T-helper 1 cell treated with Interleukin-12 subunit alpha and Interleukin-12 subunit beta and Interleukin-4 antibody, amounts not matched to agents 30 μg/mL and 1 μg/mL, for 36 hours (primary cell): ENCODE results near the gene INPP5E.
A peak's percentile ranks its signal among the peaks of the same experiment; 100 is the strongest.

Experiments
- H3K27ac Mint-ChIP-seq: one replicate; pipeline ENCODE4 v1.8.0; 2021; ENCODE audit warnings: mild to moderate bottlenecking, mixed read lengths
- H3K27me3 Mint-ChIP-seq: one replicate; pipeline ENCODE4 v1.8.0; 2021; ENCODE audit warnings: low read depth, mixed read lengths
- H3K36me3 Mint-ChIP-seq: one replicate; pipeline ENCODE4 v1.8.0; 2021; ENCODE audit warnings: low read depth, mixed read lengths
- H3K4me1 Mint-ChIP-seq: one replicate; pipeline ENCODE4 v1.8.0; 2021; ENCODE audit warnings: low read depth, mixed read lengths
- H3K4me3 Mint-ChIP-seq: one replicate; pipeline ENCODE4 v1.8.0; 2021; ENCODE audit warnings: mild to moderate bottlenecking, moderate library complexity, mixed read lengths
- H3K9me3 Mint-ChIP-seq: one replicate; pipeline ENCODE4 v1.8.0; 2021; ENCODE audit warnings: mixed read lengths

INPP5E gene

GRCh38 chr9:136385015-136385414 is 54.6 kb downstream of the INPP5E start:
- H3K27me3 Mint-ChIP-seq, result no peaks in the 10 kb centered on the region

GRCh38 chr9:136383436-136383835 is 56.2 kb downstream of the INPP5E start:
- no peak overlapping the region for H3K27ac Mint-ChIP-seq
- H3K27me3 Mint-ChIP-seq, result no peaks in the 10 kb centered on the region
- H3K4me3 Mint-ChIP-seq, result no peak overlapping the region
- peaks cover 22% of the 10 kb centered on the region for H3K4me1 Mint-ChIP-seq
- H3K9me3 Mint-ChIP-seq, result no peaks in the 10 kb centered on the region
- peaks cover 35% of the 10 kb centered on the region for H3K36me3 Mint-ChIP-seq

More at GRCh38 chr9:136385015-136385414, 54.6 kb downstream of the INPP5E start:
- Mint-ChIP-seq H3K27ac (peak overlapping the region; percentile 0), H3K4me3 (peak overlapping the region; percentile 0), H3K36me3 (peaks cover 41% of the 10 kb centered on the region), H3K9me3 (no peaks in the 10 kb centered on the region), H3K4me1 (peaks cover 24% of the 10 kb centered on the region)

GRCh38 chr9:136381966-136382513 is 57.6 kb downstream of the INPP5E start:
- Mint-ChIP-seq H3K36me3 (peaks cover 27% of the 10 kb centered on the region), H3K27ac (no peak overlapping the region), H3K4me1 (peaks cover 21% of the 10 kb centered on the region), H3K27me3 (no peaks in the 10 kb centered on the region), H3K9me3 (no peaks in the 10 kb centered on the region), H3K4me3 (no peak overlapping the region)

GRCh38 chr9:136381311-136381710 is 58.3 kb downstream of the INPP5E start:
- Mint-ChIP-seq H3K36me3 (peaks cover 23% of the 10 kb centered on the region), H3K4me3 (no peak overlapping the region)

GRCh38 chr9:136380381-136380780 is 59.3 kb downstream of the INPP5E start:
- Mint-ChIP-seq H3K36me3 (peaks cover 15% of the 10 kb centered on the region), H3K9me3 (no peaks in the 10 kb centered on the region), H3K27ac (no peak overlapping the region), H3K4me1 (peaks cover 13% of the 10 kb centered on the region), H3K4me3 (no peak overlapping the region), H3K27me3 (no peaks in the 10 kb centered on the region)

More at GRCh38 chr9:136381311-136381710, 58.3 kb downstream of the INPP5E start:
- H3K9me3 Mint-ChIP-seq, result no peaks in the 10 kb centered on the region
- H3K27me3 Mint-ChIP-seq, result no peaks in the 10 kb centered on the region
- no peak overlapping the region for H3K27ac Mint-ChIP-seq
- peaks cover 21% of the 10 kb centered on the region for H3K4me1 Mint-ChIP-seq

DNA sequence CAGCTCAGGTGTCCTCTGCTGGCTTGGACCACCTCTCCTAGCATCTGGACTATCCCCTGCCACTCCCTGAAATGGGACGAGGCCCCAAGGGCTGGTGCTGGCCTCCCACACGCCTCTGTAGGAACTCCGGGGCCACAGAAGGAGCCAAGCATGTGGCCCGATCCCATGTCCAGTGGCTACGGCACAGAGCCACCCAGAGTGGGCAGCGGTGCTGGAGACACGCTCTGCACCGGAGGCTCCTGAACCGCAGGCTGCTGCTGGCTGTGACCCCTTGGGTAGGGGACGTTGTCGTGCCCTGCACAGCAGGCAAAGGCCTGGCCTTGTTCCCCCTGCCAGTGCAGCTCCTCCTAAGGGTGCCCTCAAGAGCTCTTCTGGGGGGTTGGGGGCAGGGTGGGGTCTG is 59.8 kb downstream of the INPP5E start:
- Mint-ChIP-seq H3K9me3 (no peaks in the 10 kb centered on the region), H3K4me3 (no peak overlapping the region), H3K36me3 (peaks cover 12% of the 10 kb centered on the region), H3K4me1 (peaks cover 8% of the 10 kb centered on the region), H3K27ac (no peak overlapping the region), H3K27me3 (no peaks in the 10 kb centered on the region)

DNA sequence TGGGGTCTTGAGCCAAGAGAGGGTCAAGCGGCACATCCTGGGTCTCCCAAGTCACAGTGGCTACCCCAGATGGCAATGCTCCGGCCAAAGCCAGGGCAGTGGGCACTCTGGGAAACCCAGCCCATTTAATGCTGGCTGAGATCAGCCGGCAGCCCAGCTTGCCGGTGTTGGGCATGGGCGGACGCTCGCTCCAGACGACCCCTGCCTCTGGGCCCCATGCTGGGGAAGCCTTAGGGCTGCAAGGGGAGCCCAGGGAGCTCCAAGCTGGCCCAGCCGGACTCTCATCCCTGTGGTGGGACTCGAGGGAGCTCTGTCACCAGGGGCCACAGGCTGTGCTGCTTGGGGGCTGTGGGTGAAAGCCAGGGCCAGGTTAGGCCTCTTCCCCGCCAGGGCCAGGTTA is 60.2 kb downstream of the INPP5E start:
- Mint-ChIP-seq H3K9me3 (no peaks in the 10 kb centered on the region), H3K4me3 (no peak overlapping the region), H3K27me3 (no peaks in the 10 kb centered on the region), H3K36me3 (peaks cover 8% of the 10 kb centered on the region), H3K4me1 (peaks cover 3% of the 10 kb centered on the region), H3K27ac (no peak overlapping the region)

- H3K9me3 Mint-ChIP-seq, result no peaks in the 10 kb centered on the region
- H3K4me1 Mint-ChIP-seq, result no peaks in the 10 kb centered on the region
- no peak overlapping the region for H3K27ac Mint-ChIP-seq
- H3K36me3 Mint-ChIP-seq, result peaks cover 3% of the 10 kb centered on the region
- no peaks in the 10 kb centered on the region for H3K27me3 Mint-ChIP-seq
- H3K4me3 Mint-ChIP-seq, result no peak overlapping the region
Measured at GRCh38 chr9:136379003-136379287, 60.7 kb downstream of the INPP5E start.
